ENCODE measurements around the gene SP2. TPM values are rescaled to one million over a fixed set of nuclear protein-coding genes. Genes with fewer than 3 reads are reported as not detected.

The SP2 gene
- total RNA-seq, 1 experiment from 2014 or later, result 22.2 TPM

GRCh38 chr17:47949946-47950345 lies 53.9 kb downstream of the SP2 start (continued):
- TF ChIP-seq POLR2AphosphoS5 (IDR thresholded peaks at IDR 0.05; ENCODE audit: low read depth, low read length) (no peak), SP1 (IDR thresholded peaks at IDR 0.05; ENCODE audit: low read depth) (no peak), CBX3 (IDR thresholded peaks at IDR 0.05; ENCODE audit: low read depth) (no peak)

GRCh38 chr17:47950448-47950847 lies 54.4 kb downstream of the SP2 start:
- no peaks in the 10 kb centered on the region for H3K9me3 ChIP-seq (ENCODE audit: control insufficient read depth in 1 of 2, insufficient read depth in 1 of 2, low read depth in 1 of 2, low read length in 2 of 2)
- H4K20me1 ChIP-seq (ENCODE audit: insufficient read depth), result no peaks in the 10 kb centered on the region
- H3K36me3 ChIP-seq (ENCODE audit: control insufficient read depth in 1 of 2, insufficient read depth in 2 of 2, low read length in 2 of 2), result peaks cover 4 to 11% of the 10 kb centered on the region in 2 experiments; a peak in 3 of 4 replicates
- H2AFZ ChIP-seq (ENCODE audit: low read depth, low read length, poor library complexity, severe bottlenecking), result no peak overlapping the region
- DNase-seq (ENCODE audit: low read depth, low spot score) (no peak), ATAC-seq (no peak)
- no peak overlapping the region for H3K4me3 ChIP-seq (replicated peaks in 1 of 2; ENCODE audit: low read depth in 1 of 2, low read length in 2 of 2)
- no peaks in the 10 kb centered on the region for H3K9me2 ChIP-seq (ENCODE audit: insufficient read depth)
- peaks cover 33 to 61% of the 10 kb centered on the region in 2 experiments for H3K4me1 ChIP-seq (ENCODE audit: control insufficient read depth in 1 of 2, insufficient read depth in 2 of 2, low read length in 2 of 2)
- H3K9ac ChIP-seq (ENCODE audit: low read length), result no peak overlapping the region
- H3K4me2 ChIP-seq (ENCODE audit: low read length), result no peak overlapping the region
- H3K79me2 ChIP-seq (ENCODE audit: insufficient read depth, low read length), result peaks cover 3% of the 10 kb centered on the region; the same call in 1 of the 2 replicates
- TF ChIP-seq ELF1 (IDR thresholded peaks at IDR 0.05; ENCODE audit: borderline replicate concordance, low read depth) (no peak), EZH2phosphoT487 (IDR thresholded peaks at IDR 0.05; ENCODE audit: borderline replicate concordance) (no peak), POLR2A (IDR thresholded peaks at IDR 0.05; ENCODE audit: borderline replicate concordance, extremely low read depth, insufficient read depth, insufficient read length) (no peak), ZNF274 (IDR thresholded peaks at IDR 0.05; ENCODE audit: low read depth, low read length) (no peak), REST (IDR thresholded peaks at IDR 0.05; ENCODE audit: low read depth) (no peak), FOSL1 (IDR thresholded peaks at IDR 0.05; ENCODE audit: low read depth) (no peak), RAD21 (IDR thresholded peaks at IDR 0.05; ENCODE audit: low read depth) (no peak), SP1 (IDR thresholded peaks at IDR 0.05; ENCODE audit: low read depth) (no peak), EZH2 (IDR thresholded peaks at IDR 0.05) (no peak), POLR2AphosphoS5 (IDR thresholded peaks at IDR 0.05; ENCODE audit: low read depth, low read length) (no peak), CBX3 (IDR thresholded peaks at IDR 0.05; ENCODE audit: low read depth) (no peak), ZFX (IDR thresholded peaks at IDR 0.05) (no peak), SRF (IDR thresholded peaks at IDR 0.05; ENCODE audit: low read depth) (no peak), JUND (IDR thresholded peaks at IDR 0.05) (no peak), TCF7L2 (IDR thresholded peaks at IDR 0.05; ENCODE audit: borderline replicate concordance, extremely low read depth, insufficient read depth, insufficient read length) (no peak)
- TF ChIP-seq, protein P1, sequence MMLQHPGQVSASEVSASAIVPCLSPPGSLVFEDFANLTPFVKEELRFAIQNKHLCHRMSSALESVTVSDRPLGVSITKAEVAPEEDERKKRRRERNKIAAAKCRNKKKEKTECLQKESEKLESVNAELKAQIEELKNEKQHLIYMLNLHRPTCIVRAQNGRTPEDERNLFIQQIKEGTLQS (IDR thresholded peaks at IDR 0.05), result no peak
- TF ChIP-seq, protein P2, sequence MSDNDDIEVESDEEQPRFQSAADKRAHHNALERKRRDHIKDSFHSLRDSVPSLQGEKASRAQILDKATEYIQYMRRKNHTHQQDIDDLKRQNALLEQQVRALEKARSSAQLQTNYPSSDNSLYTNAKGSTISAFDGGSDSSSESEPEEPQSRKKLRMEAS (IDR thresholded peaks at IDR 0.05), result no peak
- BruUV-seq (replicated peaks), result no TSS peak
- POLR2A ChIA-PET, result interaction anchor here (1.0 to 4.3 kb wide), 3 partner anchors 9 to 68 kb away, joined by 4 to 20 read pairs (median 6); partner anchors contain the start of genes CDK5RAP3 and PNPO
- RAD21 ChIA-PET (ENCODE audit: low non-redundant PET in 1 of 2, low total read pairs in 2 of 2, uncharacterized antibody in 2 of 2, unreplicated experiment in 2 of 2), result interaction anchor here (1.0 to 2.0 kb wide), 2 partner anchors 20 to 68 kb away, joined by 3 to 9 read pairs; partner anchors contain the start of gene CDK5RAP3 (in 1 of the 2)
- no peaks in the 10 kb centered on the region for H3K27me3 ChIP-seq (ENCODE audit: insufficient read depth, low read length)
- no peak overlapping the region for H3K27ac ChIP-seq (ENCODE audit: low read depth, low read length)
- CTCF ChIA-PET, result interaction anchor here (0.9 to 5.1 kb wide), 10 partner anchors 9 to 110 kb away, joined by 3 to 83 read pairs (median 5); partner anchors contain the start of genes CDK5RAP3, PNPO, SCRN2 and SP2
- intact Hi-C loops (cut with micrococcal nuclease), result no loop called here
